GM20431 (cell line): Measurements from ENCODE around the gene KRT9.

Source experiments
- in situ Hi-C: fragments of 300-500 bp; cut with MseI, MboI; formaldehyde crosslinking; loops from one replicate; pipeline ENCODE4 v1.15.0; 2020; ENCODE audit warnings: low sequenced_read_pairs; ENCODE audit not compliant: unreplicated experiment

KRT9 gene

GRCh38 chr17:41532947-41533570, 38.8 kb downstream of the KRT9 start:
- in situ Hi-C loops, result no loop called here

DNA sequence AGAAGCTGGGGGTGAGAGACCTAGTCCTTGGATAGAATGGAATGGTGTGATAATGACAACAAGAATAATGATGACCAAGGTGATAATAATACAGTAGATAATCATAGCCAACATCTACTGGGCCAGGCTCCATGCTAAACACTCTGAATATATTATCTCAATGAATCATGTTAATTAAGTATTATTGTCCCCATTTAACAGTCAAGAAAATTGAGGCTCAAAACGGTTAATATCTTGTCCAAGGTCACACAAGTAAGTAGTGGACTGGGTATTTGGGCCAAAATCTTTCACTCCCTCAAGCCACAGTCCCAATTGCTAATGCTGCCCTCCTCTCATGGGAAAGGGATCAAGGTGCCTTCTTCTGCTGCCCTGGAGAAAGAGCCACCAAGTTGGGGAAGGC, 39.9 kb downstream of the KRT9 start:
- in situ Hi-C loops, result no loop called here

- in situ Hi-C loops, result no loop called here
These were observed 41.5 kb downstream of the KRT9 start for GRCh38 chr17:41530062-41531048.

DNA sequence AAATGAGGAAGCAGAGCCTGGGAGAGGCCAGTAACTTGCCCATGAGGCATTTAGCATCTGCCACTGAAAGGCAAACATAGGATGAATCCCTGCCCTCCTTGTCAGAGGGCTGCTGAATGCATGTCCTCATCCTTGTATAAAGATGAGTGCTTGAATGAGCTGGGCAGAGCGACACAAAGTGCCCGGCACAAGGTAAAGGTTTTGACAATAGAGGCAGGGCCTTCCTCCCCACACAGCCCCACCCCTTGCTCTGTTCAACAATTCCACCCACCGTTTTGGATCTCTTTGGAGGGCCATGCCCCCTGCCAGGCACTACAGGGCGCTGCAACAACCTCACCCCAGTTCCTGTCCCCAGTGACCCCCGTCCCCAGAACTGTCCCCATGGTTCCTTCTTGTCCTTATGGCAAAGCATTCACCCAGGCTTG, 42.4 kb downstream of the KRT9 start:
- in situ Hi-C loops, result no loop called here

GRCh38 chr17:41528959-41529353, 42.9 kb downstream of the KRT9 start:
- in situ Hi-C loops, result no loop called here

GRCh38 chr17:41527063-41528023, 44.5 kb downstream of the KRT9 start:
- in situ Hi-C loops, result no loop called here

DNA sequence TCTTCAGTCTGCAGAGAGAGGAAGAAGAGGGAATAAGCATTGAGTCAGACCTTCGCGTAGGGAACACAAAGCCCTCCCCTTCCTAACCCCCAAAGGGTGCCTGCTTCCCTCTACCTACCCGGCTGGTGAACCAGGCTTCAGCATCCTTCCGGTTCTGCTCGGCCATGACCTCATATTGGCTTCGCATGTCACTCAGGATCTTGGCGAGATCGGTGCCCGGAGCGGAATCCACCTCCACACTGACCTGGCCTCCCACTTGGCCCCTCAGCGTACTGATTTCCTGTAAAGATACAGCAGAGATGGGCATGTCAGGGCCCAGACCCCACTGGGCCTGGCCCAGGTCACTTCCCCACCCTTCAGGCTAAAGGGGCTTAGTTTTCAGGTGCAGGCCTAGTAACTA, 47.6 kb downstream of the KRT9 start:
- in situ Hi-C loops, result no loop called here

- in situ Hi-C loops, result no loop called here
These were observed 48.1 kb downstream of the KRT9 start for GRCh38 chr17:41523787-41524186.

DNA sequence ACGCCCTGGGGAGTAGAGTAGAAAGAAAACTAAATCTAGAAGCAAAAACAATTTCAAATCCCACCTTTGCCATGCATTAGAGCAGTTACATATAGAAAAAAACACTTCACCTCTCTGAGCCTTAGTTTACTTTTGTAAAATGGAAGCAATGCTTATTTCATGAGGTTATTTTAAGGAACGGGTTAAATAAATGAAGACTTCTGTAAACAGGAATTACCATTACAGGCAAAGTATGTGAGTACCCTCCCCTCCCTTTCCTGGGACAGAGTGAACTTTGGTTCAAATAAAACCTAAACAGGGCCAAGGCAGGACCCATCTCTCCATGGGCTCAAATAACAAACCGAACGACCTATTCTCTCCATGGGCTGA, 48.6 kb downstream of the KRT9 start:
- in situ Hi-C loops, result no loop called here

- in situ Hi-C loops, result no loop called here
These were observed 49.3 kb downstream of the KRT9 start for GRCh38 chr17:41522301-41523224.

DNA sequence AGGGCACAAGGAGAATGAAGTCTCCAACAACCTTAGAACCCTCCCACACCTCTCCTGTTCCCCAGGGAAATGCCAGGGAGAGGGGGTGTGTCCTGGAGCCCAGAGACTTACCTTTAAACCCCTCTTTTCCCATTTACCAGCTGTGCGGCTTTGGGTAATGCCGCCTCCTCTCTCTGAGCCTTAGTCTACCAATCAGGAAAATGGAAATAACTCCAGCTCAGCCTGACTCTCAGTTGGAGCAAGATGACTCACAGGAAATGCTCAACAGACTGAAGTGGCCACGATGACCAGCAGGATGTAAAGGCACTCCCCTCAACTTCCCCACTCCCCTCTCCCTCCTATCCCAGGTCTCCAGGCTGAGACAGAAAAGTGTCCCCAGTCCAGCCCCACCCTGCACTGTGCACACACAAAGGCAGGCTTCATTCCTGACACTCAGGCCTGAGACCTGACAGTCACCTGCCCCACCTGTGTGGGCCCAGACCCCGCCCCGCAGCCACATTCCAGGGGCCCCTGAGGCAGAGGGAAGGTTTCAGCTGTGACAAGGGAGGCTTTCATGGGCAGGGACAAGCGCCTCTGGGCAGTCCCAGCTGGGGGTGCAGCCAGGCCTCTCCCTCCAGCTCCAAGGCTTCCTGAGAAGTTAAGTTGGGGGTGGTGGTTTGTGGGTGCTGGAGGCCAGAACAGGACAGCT, 50.1 kb downstream of the KRT9 start:
- in situ Hi-C loops, result no loop called here

DNA sequence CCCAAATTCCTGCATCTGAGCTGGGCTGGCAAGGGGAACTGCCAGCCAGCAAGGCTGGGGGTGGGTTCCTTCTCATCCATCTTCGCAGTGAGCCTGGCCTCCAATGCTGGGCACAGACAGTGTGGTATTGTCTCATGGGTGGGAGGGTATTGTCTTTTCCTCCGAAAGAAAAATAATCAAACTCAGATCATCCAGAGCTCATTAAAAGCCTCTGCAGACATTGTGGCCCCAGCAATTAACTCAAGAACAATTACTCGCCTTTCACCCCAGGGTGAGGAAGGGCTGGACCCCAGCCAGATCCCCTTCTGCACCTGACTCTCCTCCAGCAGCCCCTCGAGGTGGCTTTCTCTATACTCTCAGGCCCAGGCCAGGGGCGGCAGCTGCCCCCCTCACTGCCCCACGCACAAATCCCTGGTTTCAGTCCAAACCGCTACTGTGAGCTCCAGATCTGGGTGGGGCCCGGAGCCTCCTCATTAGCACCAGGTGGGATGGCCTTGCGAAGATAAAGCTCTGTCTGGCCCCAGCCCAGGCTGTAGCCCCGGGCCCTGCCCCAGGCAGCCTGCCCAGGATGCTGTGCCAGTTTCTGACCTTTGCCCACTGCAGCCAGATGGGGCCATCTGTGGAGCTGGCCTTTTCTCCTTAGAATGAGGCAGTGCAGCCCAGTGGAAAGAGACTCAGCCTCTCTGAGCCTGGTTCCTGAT, 50.9 kb downstream of the KRT9 start:
- in situ Hi-C loops, result no loop called here

GRCh38 chr17:41519501-41520224, 52.2 kb downstream of the KRT9 start:
- in situ Hi-C loops, result no loop called here

DNA sequence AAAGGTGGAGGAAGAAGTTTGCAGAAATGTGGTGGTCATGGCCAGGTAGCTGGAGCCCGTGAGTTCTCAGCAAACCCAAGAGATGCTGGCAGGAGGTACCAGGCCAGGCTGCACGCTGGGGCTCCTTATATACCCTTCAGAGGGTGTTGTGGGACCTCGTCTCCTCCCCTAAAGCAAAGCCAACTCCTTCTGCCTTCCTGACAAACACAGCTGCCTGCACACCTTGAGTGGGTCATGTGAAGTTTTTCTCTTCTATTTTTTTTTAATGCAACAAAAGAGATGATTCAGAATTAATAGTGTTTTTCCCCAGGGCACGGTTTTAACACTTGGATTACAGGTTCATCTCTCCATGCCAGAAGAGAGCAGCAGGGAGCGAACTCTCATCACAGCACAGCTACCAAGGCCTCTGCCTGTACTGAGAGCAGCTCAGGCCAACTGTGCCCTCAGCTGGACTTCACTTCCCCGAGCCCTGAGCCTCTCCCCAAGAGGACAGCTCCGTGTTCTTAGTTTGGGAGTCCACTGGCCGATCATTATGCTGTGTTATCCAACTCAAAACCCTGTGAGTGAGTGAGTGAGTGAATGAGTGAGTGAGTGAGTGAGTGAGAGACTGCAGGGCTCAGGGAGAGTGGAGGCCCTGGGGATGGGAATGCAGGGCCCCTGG, 52.9 kb downstream of the KRT9 start, which contains the start of gene KRT15:
TSS of gene KRT15 (minus strand) at position 102 of the 661 bp plus-strand sequence. CDS start at position 39, 63 bp downstream.
- in situ Hi-C loops, result no loop called here

- in situ Hi-C loops, result no loop called here
These were observed 53.8 kb downstream of the KRT9 start for GRCh38 chr17:41518031-41518430.

DNA sequence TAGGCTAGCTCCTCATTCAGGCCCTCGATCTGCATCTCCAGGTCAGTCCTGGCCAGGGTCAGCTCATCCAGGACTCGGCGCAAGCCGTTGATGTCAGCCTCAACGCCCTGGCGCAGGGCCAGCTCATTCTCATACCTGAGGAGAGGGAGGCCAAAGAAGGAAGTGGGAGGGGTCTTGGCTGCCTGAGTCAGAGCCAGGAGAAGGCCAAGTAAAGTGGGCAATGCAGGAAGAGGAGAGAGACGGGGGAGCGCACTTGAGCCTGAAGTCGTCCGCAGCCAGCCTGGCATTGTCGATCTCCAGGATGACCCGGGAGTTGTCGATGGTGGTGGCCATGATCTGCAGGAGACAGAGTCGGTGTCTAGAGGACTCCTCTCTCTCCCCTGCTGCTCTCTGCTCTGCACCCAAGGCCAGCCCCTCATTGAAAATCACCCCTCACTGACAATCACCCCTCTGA, 55.0 kb downstream of the KRT9 start:
- in situ Hi-C loops, result no loop called here
